Measurements from ENCODE around the gene RBMS2. TPM values are rescaled to one million over a fixed set of nuclear protein-coding genes. Genes with fewer than 3 reads are reported as not detected.

Gene RBMS2
- total RNA-seq, 1 donor from 2014 or later: 4.0 TPM

DNA sequence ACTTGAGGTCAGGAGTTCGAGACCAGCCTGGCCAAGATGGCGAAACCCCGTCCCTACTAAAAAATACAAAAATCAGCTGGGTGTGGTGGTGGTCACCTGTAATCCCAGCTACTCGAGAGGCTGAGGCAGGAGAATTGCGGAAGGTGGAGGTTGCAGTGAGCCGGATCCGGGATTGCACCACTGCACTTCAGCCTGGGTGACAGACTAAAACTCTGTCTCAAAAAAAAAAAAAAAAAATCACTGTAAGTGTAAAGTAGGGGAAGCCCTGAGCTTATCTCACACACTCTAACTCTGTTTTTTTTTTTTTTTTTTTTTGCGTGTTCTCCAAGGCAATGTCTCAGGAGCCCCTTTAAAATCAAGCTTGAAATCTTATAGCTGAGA, 421 bp upstream of the RBMS2 start:
- peak overlapping the region; percentile 89 for H3K4me3 Mint-ChIP-seq
- no peaks in the 10 kb centered on the region for H3K36me3 Mint-ChIP-seq (ENCODE audit: low read depth)
- H3K9me3 Mint-ChIP-seq: no peaks in the 10 kb centered on the region

DNA sequence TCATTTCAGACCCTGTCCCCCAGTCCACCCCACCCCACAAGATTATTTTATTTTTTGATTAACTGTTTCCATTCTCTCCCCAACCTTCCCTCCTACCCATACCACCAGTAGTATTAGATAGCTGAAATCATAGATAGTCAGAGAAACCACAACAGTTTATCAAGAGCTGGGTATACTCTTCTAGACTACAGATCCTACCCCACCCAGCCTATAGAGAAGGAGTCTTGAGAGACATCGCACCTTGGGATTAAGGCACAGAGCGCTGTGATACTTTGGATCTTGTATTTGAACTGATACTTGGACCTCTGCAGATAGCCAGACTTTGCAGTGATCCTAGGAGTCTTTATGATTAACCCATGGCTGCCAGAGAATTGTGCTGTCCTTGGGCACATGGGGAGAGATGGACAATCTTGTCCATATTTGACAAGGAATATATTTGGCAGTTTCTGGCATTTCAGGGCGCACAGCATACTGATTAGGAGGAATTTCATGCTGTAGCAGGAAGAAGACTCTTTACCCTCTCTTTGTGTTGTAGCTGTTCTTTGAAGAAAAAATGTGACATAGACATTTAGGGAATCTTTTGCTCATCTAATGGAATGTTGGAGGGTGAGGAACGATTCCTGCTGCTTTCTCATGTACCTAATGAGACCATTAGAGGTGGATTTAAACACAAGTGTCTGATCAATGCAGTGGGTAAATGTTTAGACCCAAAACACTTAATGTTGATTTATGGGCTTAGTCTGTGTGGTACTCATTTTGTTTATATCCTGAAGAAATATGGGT, 982 bp downstream of the RBMS2 start:
- Mint-ChIP-seq H3K27ac (peak overlapping the region; percentile 5), H3K27me3 (ENCODE audit: insufficient read depth) (no peaks in the 10 kb centered on the region), H3K36me3 (ENCODE audit: low read depth) (no peaks in the 10 kb centered on the region), H3K4me1 (ENCODE audit: low read depth) (peaks cover 28% of the 10 kb centered on the region), H3K4me3 (peak overlapping the region; percentile 89), H3K9me3 (no peaks in the 10 kb centered on the region)
- intact Hi-C loops (cut with micrococcal nuclease): no loop called here
- DNase-seq (ENCODE audit: low spot score): no peak

More for the DNA sequence above, 421 bp upstream of the RBMS2 start:
- H3K27ac Mint-ChIP-seq: peak overlapping the region; percentile 23
- no peaks in the 10 kb centered on the region for H3K27me3 Mint-ChIP-seq (ENCODE audit: insufficient read depth)
- DNase-seq (ENCODE audit: low spot score): no peak
- intact Hi-C loops (cut with micrococcal nuclease): loop anchor here (2.0 kb wide), 1 partner anchor 108 kb away; no protein-coding TSS in a partner anchor
- peaks cover 28% of the 10 kb centered on the region for H3K4me1 Mint-ChIP-seq (ENCODE audit: low read depth)

DNA sequence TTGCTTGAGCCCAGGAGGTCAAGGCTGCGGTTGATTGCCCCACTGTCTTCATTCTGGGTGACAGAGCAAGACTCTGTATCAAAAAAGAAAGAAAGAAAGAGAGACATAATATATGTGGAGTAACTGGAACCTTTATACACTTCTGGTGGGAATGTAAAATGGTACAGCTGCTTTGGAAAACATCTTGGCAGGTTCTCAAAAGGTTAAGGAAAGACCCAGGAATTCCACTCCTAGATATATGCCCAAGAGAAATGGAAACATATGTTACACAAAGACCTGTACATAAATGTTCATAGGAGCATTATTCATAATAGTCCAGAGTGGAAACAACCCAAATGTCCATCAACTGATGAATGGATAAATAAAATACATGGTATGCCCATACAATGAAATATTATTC, 7.2 kb downstream of the RBMS2 start:
- Mint-ChIP-seq H3K36me3 (ENCODE audit: low read depth) (no peaks in the 10 kb centered on the region), H3K27me3 (ENCODE audit: insufficient read depth) (peaks cover 5% of the 10 kb centered on the region), H3K9me3 (no peaks in the 10 kb centered on the region), H3K4me1 (ENCODE audit: low read depth) (no peaks in the 10 kb centered on the region), H3K4me3 (no peak overlapping the region), H3K27ac (no peak overlapping the region)
- intact Hi-C loops (cut with micrococcal nuclease): no loop called here
- no peak for DNase-seq (ENCODE audit: low spot score)

GRCh38 chr12:56529656-56530055, 8.0 kb downstream of the RBMS2 start:
- intact Hi-C loops (cut with micrococcal nuclease): no loop called here
- Mint-ChIP-seq H3K36me3 (ENCODE audit: low read depth) (no peaks in the 10 kb centered on the region), H3K27ac (no peak overlapping the region), H3K9me3 (no peaks in the 10 kb centered on the region), H3K4me1 (ENCODE audit: low read depth) (no peaks in the 10 kb centered on the region), H3K4me3 (no peak overlapping the region), H3K27me3 (ENCODE audit: insufficient read depth) (peaks cover 8% of the 10 kb centered on the region)
- no peak for DNase-seq (ENCODE audit: low spot score)

- no peak for DNase-seq (ENCODE audit: low spot score)
- Mint-ChIP-seq H3K36me3 (ENCODE audit: low read depth) (no peaks in the 10 kb centered on the region), H3K4me1 (ENCODE audit: low read depth) (no peaks in the 10 kb centered on the region), H3K27me3 (ENCODE audit: insufficient read depth) (peaks cover 12% of the 10 kb centered on the region), H3K27ac (no peak overlapping the region), H3K4me3 (no peak overlapping the region), H3K9me3 (no peaks in the 10 kb centered on the region)
- intact Hi-C loops (cut with micrococcal nuclease): no loop called here
Measured at GRCh38 chr12:56530390-56531055, 8.9 kb downstream of the RBMS2 start.

GRCh38 chr12:56537546-56537945, 15.9 kb downstream of the RBMS2 start:
- no peaks in the 10 kb centered on the region for H3K36me3 Mint-ChIP-seq (ENCODE audit: low read depth)
- no peak overlapping the region for H3K27ac Mint-ChIP-seq
- intact Hi-C loops (cut with micrococcal nuclease): no loop called here
- H3K4me1 Mint-ChIP-seq (ENCODE audit: low read depth): no peaks in the 10 kb centered on the region
- no peak for DNase-seq (ENCODE audit: low spot score)
- no peak overlapping the region for H3K4me3 Mint-ChIP-seq
- H3K27me3 Mint-ChIP-seq (ENCODE audit: insufficient read depth): peaks cover 8% of the 10 kb centered on the region
- no peaks in the 10 kb centered on the region for H3K9me3 Mint-ChIP-seq

- Mint-ChIP-seq H3K4me1 (ENCODE audit: low read depth) (no peaks in the 10 kb centered on the region), H3K27me3 (ENCODE audit: insufficient read depth) (peaks cover 3% of the 10 kb centered on the region), H3K9me3 (no peaks in the 10 kb centered on the region), H3K27ac (no peak overlapping the region), H3K36me3 (ENCODE audit: low read depth) (no peaks in the 10 kb centered on the region), H3K4me3 (no peak overlapping the region)
- intact Hi-C loops (cut with micrococcal nuclease): no loop called here
- no peak for DNase-seq (ENCODE audit: low spot score)
Measured at GRCh38 chr12:56541631-56542030, 20.0 kb downstream of the RBMS2 start.

GRCh38 chr12:56542164-56542563, 20.5 kb downstream of the RBMS2 start:
- H3K27ac Mint-ChIP-seq: no peak overlapping the region
- intact Hi-C loops (cut with micrococcal nuclease): no loop called here
- no peaks in the 10 kb centered on the region for H3K4me1 Mint-ChIP-seq (ENCODE audit: low read depth)
- no peaks in the 10 kb centered on the region for H3K9me3 Mint-ChIP-seq
- peaks cover 3% of the 10 kb centered on the region for H3K27me3 Mint-ChIP-seq (ENCODE audit: insufficient read depth)
- H3K36me3 Mint-ChIP-seq (ENCODE audit: low read depth): no peaks in the 10 kb centered on the region
- no peak for DNase-seq (ENCODE audit: low spot score)
- H3K4me3 Mint-ChIP-seq: no peak overlapping the region

DNA sequence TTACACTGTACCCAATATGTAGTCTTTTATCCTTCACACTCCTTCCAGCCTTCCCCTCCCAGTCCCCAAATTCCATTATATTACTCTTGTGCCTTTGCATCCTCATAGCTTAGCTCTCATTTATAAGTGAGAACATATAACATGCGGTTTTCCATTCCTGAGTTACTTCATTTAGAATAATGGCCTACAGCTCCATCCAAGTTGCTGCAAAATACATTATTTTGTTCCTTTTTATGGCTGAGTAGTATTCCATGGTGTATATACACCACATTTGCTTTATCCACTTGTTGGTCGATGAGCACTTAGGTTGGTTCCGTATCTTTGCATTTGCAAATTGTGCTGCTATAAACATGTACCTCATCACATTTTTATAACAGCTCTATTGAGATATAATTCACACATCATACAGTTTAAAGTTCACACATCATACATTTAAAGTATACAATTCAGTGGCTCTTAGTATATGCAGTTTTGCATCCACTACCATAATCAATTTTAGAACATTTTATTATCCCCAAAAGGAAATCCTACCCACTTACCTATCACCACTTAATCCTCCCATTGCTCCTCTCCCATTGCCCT, 23.5 kb downstream of the RBMS2 start:
- no peak overlapping the region for H3K4me3 Mint-ChIP-seq
- no peaks in the 10 kb centered on the region for H3K4me1 Mint-ChIP-seq (ENCODE audit: low read depth)
- no peaks in the 10 kb centered on the region for H3K9me3 Mint-ChIP-seq
- H3K36me3 Mint-ChIP-seq (ENCODE audit: low read depth): no peaks in the 10 kb centered on the region
- H3K27me3 Mint-ChIP-seq (ENCODE audit: insufficient read depth): peaks cover 7% of the 10 kb centered on the region
- no peak for DNase-seq (ENCODE audit: low spot score)
- intact Hi-C loops (cut with micrococcal nuclease): no loop called here
- no peak overlapping the region for H3K27ac Mint-ChIP-seq

DNA sequence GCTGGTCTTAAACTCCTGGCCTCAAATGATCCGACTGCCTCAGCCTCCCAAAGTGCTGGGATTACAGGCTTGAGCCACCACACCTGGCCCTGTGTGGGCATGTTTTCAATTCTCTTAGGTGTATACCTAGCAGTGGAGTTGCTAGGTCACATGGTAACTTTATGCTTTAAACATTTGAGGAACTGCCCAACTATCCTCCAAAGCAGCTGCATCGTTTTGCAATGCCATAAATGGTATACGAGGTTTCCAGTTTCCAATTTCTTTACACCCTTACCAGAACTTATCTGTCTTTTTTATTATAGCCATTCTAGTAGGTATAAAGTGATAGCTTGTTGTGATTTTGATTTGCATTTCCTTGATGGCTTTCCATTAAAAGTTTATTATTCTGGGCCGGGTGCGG, 25.1 kb downstream of the RBMS2 start:
- Mint-ChIP-seq H3K36me3 (ENCODE audit: low read depth) (no peaks in the 10 kb centered on the region), H3K4me3 (no peak overlapping the region), H3K4me1 (ENCODE audit: low read depth) (no peaks in the 10 kb centered on the region), H3K9me3 (no peaks in the 10 kb centered on the region), H3K27me3 (ENCODE audit: insufficient read depth) (peaks cover 7% of the 10 kb centered on the region), H3K27ac (no peak overlapping the region)
- intact Hi-C loops (cut with micrococcal nuclease): no loop called here
- DNase-seq (ENCODE audit: low spot score): no peak

DNA sequence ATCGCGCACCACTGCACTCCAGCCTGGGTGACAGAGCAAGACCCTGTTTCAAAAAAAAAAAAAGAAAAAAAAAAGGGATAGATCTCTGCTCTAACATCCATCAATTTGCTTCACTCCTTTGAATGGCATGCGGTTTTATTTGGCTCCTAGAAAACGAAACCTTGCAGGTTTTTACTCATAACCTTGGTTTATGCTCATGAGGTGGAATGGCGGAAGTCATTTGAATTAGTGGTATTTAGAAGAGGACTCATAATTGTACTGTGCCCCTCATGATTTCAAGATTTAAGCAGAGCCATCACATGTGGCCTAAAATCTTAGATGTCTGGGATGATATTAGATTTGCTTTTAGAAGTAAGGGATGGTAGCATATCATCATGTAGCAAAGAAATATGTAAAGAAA, 29.4 kb downstream of the RBMS2 start:
- no peaks in the 10 kb centered on the region for H3K4me1 Mint-ChIP-seq (ENCODE audit: low read depth)
- no peak overlapping the region for H3K27ac Mint-ChIP-seq
- no peak for DNase-seq (ENCODE audit: low spot score)
- no peaks in the 10 kb centered on the region for H3K36me3 Mint-ChIP-seq (ENCODE audit: low read depth)
- H3K9me3 Mint-ChIP-seq: no peaks in the 10 kb centered on the region
- peaks cover 5% of the 10 kb centered on the region for H3K27me3 Mint-ChIP-seq (ENCODE audit: insufficient read depth)
- intact Hi-C loops (cut with micrococcal nuclease): no loop called here
- H3K4me3 Mint-ChIP-seq: no peak overlapping the region

DNA sequence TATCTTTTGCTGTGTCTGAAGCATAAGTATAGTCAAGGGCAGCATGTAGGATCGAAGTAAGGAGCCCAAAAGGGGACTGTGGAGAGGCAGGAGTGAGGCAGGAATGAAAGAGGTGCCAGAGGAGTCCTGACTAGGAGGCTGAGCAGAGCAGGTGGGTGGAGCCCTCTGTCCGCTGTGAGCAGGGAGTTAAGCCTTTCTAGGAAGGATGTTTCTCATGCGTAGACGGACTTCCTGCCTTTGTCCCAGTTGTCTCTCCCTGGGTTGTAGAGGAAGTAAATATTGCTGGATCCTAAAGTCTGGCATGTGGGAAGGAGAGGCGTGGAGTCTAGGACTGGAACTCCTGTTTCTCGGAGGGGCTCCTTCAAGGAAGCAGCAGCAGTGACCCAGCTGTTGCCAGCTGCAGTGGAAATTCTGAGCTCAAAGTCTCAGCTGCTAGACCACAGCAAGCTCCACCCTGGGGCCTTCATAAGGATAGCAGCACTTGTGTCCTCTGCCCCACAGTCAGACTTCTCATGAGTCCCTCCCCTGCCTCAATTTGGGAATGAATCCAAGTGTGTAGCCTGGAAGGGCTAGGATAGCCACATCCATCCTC, 44.0 kb downstream of the RBMS2 start:
- Mint-ChIP-seq H3K27ac (peak overlapping the region; percentile 32), H3K9me3 (no peaks in the 10 kb centered on the region), H3K4me3 (peak overlapping the region; percentile 11), H3K27me3 (ENCODE audit: insufficient read depth) (no peaks in the 10 kb centered on the region), H3K36me3 (ENCODE audit: low read depth) (no peaks in the 10 kb centered on the region), H3K4me1 (ENCODE audit: low read depth) (peaks cover 30% of the 10 kb centered on the region)
- DNase-seq (ENCODE audit: low spot score): no peak
- intact Hi-C loops (cut with micrococcal nuclease): no loop called here

DNA sequence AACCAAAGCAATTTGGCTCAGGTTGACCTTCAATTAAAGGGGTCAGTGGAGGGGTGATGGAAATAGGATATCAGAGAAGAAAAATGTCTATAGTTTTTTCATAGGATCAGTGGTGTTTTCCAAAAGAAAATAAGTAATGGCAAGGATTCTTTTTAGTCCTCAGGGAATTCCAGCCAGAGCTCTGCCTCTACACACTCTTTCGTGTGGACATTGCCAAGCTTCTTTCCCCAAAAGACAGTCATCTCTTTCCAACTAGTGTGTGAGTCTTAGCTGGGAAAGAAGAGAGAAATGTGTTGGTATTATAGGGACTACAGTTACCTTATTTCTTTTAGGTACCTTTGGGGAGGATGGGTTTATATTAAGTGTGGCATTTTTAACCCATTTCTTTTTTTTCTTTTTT, 46.5 kb downstream of the RBMS2 start:
- Mint-ChIP-seq H3K36me3 (ENCODE audit: low read depth) (no peaks in the 10 kb centered on the region), H3K4me3 (no peak overlapping the region), H3K27ac (no peak overlapping the region), H3K4me1 (ENCODE audit: low read depth) (peaks cover 30% of the 10 kb centered on the region), H3K9me3 (no peaks in the 10 kb centered on the region), H3K27me3 (ENCODE audit: insufficient read depth) (no peaks in the 10 kb centered on the region)
- no peak for DNase-seq (ENCODE audit: low spot score)
- intact Hi-C loops (cut with micrococcal nuclease): no loop called here

Data from activated T-helper 1 cell treated with anti-CD3 and anti-CD28 coated beads, Interleukin-12 subunit alpha, Interleukin-12 subunit beta, Interleukin-2, Interleukin-4 antibody, amounts not matched to agents 30 ng/mL and 10 ng/mL and 1 ng/mL, durations not matched to agents 14 hours and 24 hours and 36 hours (primary cell).